Measurements from ENCODE around the gene COX8C. TPM values are rescaled to one million over a fixed set of nuclear protein-coding genes. Genes with fewer than 3 reads are reported as not detected.

The COX8C gene
- total RNA-seq = not detected
- not detected for total RNA-seq (2013)

GRCh38 chr14:93346926-93347721, at the start of gene COX8C:
Gene COX8C, plus strand, starts transcription at chr14:93347182. Its CDS starts 87 bp downstream, at chr14:93347269.
- Histone ChIP-seq H3K9me3 (ENCODE audit: control insufficient read depth, insufficient read depth, low read length) (peaks cover under 1% of the 10 kb centered on the region), H3K27me3 (ENCODE audit: control insufficient read depth, insufficient read depth, low read length) (no peaks in the 10 kb centered on the region), H3K4me3 (ENCODE audit: low read length) (no peak within 1 kb of the TSS), H3K27ac (ENCODE audit: low read length) (no peak within 1 kb of the TSS), H3K4me1 (ENCODE audit: control insufficient read depth, insufficient read depth, low read length) (no peaks in the 10 kb centered on the region), H3K36me3 (ENCODE audit: control insufficient read depth, insufficient read depth, low read length) (no peaks in the 10 kb centered on the region)
- ATAC-seq (no peak), DNase-seq (no peak)
- H3K27me3 Mint-ChIP-seq (ENCODE audit: low read depth in 2 of 2) = peaks cover 4 to 11% of the 10 kb centered on the region in 2 donors
- 96% methylated on average over 60 of the region's 60 CpGs for WGBS (ENCODE audit: insufficient coverage)
- H3K27ac Mint-ChIP-seq = no peak within 1 kb of the TSS
- no peaks in the 10 kb centered on the region for H3K36me3 Mint-ChIP-seq
- no peak within 1 kb of the TSS for H3K4me3 Mint-ChIP-seq
- no peaks in the 10 kb centered on the region for H3K4me1 Mint-ChIP-seq
- H3K9me3 Mint-ChIP-seq = no peaks in the 10 kb centered on the region
- intact Hi-C loops (cut with micrococcal nuclease) = no loop called here
- TF ChIP-seq, protein P1, sequence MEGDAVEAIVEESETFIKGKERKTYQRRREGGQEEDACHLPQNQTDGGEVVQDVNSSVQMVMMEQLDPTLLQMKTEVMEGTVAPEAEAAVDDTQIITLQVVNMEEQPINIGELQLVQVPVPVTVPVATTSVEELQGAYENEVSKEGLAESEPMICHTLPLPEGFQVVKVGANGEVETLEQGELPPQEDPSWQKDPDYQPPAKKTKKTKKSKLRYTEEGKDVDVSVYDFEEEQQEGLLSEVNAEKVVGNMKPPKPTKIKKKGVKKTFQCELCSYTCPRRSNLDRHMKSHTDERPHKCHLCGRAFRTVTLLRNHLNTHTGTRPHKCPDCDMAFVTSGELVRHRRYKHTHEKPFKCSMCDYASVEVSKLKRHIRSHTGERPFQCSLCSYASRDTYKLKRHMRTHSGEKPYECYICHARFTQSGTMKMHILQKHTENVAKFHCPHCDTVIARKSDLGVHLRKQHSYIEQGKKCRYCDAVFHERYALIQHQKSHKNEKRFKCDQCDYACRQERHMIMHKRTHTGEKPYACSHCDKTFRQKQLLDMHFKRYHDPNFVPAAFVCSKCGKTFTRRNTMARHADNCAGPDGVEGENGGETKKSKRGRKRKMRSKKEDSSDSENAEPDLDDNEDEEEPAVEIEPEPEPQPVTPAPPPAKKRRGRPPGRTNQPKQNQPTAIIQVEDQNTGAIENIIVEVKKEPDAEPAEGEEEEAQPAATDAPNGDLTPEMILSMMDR (IDR thresholded peaks at IDR 0.05) = no peak

DNA sequence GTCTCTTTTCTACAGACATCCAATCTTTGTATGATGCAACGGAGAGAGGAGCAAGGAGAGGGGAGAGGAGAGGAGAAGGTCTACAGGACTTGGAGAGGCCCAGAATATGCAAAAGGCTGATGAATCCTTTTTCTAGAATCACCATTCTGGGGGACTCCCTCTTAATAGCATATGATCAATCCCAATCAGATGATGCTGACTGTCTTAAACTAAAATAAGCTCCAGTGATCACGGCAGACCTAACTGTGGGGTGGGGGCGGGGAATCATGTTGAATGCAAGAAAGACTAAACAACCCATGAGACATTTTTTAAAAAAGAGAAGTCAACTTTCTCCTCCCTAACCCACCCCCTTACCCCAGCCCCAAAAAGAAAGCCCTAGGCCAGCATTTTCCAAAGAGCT, 47.6 kb upstream of the COX8C start:
- Mint-ChIP-seq H3K27ac (peak overlapping the region in 1 of 2 donors; percentile 45), H3K4me1 (peaks cover 23 to 39% of the 10 kb centered on the region in 2 donors), H3K27me3 (ENCODE audit: low read depth in 2 of 2) (no peaks in the 10 kb centered on the region), H3K9me3 (no peaks in the 10 kb centered on the region), H3K4me3 (no peak overlapping the region), H3K36me3 (no peaks in the 10 kb centered on the region)
- Histone ChIP-seq H3K27me3 (ENCODE audit: control insufficient read depth, insufficient read depth, low read length) (no peaks in the 10 kb centered on the region), H3K9me3 (ENCODE audit: control insufficient read depth, insufficient read depth, low read length) (no peaks in the 10 kb centered on the region), H3K36me3 (ENCODE audit: control insufficient read depth, insufficient read depth, low read length) (peaks cover 2% of the 10 kb centered on the region), H3K4me1 (ENCODE audit: control insufficient read depth, insufficient read depth, low read length) (peaks cover 3% of the 10 kb centered on the region), H3K27ac (ENCODE audit: low read length) (no peak overlapping the region), H3K4me3 (ENCODE audit: low read length) (no peak overlapping the region)
- DNase-seq (no peak), ATAC-seq (no peak)
- WGBS (ENCODE audit: insufficient coverage) = 96% methylated on average over 3 of the region's 3 CpGs
- TF ChIP-seq, protein P1 (IDR thresholded peaks at IDR 0.05) = no peak
- intact Hi-C loops (cut with micrococcal nuclease) = no loop called here

DNA sequence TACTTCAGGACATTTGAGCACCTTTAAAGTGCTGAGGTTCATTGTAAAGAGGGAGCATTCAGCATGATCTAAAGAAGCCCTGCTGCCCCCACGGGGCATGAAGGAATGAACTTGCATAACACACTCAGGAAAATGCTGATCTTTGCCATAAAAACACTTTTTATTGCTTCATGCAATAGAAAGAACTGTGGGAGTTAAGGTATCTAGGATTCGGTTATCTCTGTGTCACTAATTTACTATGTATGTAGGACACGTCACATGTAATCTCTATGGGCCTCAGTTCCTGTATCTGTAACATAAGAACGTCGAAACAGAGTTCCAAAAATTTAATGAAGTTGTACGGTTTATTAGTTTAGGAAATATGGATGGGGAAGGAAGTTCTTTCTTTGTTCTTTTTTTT, 47.1 kb upstream of the COX8C start:
- intact Hi-C loops (cut with micrococcal nuclease) = no loop called here
- H3K36me3 Mint-ChIP-seq = no peaks in the 10 kb centered on the region
- Histone ChIP-seq H3K27me3 (ENCODE audit: control insufficient read depth, insufficient read depth, low read length) (no peaks in the 10 kb centered on the region), H3K4me3 (ENCODE audit: low read length) (no peak overlapping the region), H3K36me3 (ENCODE audit: control insufficient read depth, insufficient read depth, low read length) (no peaks in the 10 kb centered on the region), H3K4me1 (ENCODE audit: control insufficient read depth, insufficient read depth, low read length) (peaks cover 3% of the 10 kb centered on the region), H3K27ac (ENCODE audit: low read length) (no peak overlapping the region), H3K9me3 (ENCODE audit: control insufficient read depth, insufficient read depth, low read length) (no peaks in the 10 kb centered on the region)
- H3K27ac Mint-ChIP-seq = no peak overlapping the region
- no peak overlapping the region for H3K4me3 Mint-ChIP-seq
- TF ChIP-seq, protein P1 (IDR thresholded peaks at IDR 0.05) = no peak
- DNase-seq (no peak), ATAC-seq (no peak)
- 95% methylated on average over 6 of the region's 6 CpGs for WGBS (ENCODE audit: insufficient coverage)
- H3K27me3 Mint-ChIP-seq (ENCODE audit: low read depth in 2 of 2) = no peaks in the 10 kb centered on the region
- H3K9me3 Mint-ChIP-seq = no peaks in the 10 kb centered on the region
- H3K4me1 Mint-ChIP-seq = peaks cover 27 to 44% of the 10 kb centered on the region in 2 donors
